Eye (tissue), 1 donor: Measurements from ENCODE around the gene NRXN3.

Experiments
- DNase-seq: peaks from one replicate; pipeline ENCODE4 v3.0.0-alpha.2; 2015

The NRXN3 gene

DNA sequence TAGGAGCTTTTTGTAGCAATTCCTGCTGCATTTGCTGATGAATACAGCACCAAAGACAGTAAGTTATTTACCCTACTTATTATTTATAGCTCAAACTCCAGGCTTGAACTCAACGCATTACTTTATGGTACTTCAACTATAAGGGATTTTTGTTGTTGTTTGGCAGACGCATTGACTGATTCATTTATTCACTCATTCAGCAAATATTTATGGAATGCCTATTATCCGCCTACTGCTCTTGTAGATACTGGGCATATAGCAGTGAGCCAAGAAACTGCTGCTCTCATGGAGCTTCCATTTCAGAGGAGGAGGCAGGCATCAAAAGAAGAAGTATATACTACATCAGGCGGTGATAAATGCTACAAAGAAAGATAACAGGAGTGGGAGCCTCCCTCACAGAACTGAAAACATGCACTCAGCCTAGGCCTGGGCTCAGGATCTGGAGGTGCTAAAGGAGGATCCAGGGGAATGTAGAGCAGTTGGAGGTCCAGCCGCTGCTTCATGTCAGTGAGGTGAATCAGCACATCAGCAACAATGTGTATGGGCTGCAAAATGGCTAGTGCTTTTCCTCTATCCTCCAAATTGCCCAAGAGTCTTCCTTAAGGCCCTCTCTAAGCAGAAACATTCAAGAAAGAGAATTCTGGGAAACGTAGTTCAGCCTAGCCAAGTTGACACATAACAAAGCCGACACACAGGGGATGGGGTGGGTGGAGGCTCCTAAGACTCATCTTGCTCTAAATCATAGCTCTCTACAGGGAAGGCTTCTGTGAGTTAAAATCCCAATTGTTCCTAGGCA is 157.5 kb downstream of the NRXN3 start:
- DNase-seq: no peak

DNA sequence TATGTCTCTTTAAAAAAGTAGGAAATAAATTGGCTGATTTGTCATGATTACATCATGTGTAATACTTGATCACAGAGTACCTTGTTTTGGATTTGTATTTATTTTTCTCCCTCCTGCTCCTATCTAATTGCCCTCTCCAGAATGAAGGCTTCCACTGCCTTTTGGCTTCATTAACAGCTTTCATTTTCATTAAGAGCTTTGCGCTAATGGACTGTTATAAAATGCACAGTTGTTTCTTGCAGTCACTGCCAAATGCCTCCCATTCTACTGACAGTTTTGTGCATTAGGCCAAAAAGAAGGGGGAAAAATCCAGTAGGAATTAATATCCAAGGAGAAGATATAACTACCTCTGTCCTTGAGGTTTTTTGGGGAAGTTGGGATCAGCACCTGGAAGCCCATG is 159.2 kb downstream of the NRXN3 start:
- DNase-seq: no peak

DNA sequence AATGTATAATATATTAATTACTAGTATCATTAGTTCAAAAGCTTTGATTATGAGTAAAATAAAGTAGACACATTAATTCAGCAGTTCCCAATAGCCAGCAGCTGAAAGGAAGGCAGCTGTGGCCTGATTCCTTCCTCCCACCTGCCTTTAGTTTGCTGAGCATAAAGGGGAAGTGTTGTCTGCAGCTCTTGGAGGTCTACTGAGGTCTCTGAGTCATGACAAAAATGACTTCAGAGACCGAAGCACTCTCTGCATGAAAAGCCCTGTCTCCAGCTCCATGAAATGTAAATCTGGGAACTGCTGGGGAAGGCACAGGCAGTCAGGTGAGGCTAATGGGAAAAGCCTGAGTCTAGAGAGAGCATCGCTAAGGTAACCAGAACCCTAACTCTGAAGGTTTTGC is 165.4 kb downstream of the NRXN3 start:
- DNase-seq: no peak

DNA sequence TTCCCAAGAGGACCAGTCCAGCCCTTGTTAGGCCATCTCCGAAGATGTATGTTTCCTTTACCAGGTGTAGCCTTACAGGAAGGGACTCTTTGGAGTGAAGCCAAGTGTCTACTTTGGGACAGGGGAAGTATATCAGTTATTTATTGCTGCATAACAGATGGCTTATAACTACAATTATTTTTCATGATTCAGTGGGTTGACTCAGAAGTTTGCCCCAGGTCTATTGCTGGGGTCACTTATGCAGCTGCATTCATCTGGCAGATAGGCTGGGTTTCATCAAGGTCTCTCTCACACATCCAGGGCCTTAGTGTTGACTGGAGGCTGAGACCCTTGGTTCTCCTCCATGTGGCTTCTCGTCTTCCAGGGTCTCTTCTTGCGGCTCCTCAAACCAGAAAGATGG is 170.1 kb downstream of the NRXN3 start:
- DNase-seq: no peak

DNA sequence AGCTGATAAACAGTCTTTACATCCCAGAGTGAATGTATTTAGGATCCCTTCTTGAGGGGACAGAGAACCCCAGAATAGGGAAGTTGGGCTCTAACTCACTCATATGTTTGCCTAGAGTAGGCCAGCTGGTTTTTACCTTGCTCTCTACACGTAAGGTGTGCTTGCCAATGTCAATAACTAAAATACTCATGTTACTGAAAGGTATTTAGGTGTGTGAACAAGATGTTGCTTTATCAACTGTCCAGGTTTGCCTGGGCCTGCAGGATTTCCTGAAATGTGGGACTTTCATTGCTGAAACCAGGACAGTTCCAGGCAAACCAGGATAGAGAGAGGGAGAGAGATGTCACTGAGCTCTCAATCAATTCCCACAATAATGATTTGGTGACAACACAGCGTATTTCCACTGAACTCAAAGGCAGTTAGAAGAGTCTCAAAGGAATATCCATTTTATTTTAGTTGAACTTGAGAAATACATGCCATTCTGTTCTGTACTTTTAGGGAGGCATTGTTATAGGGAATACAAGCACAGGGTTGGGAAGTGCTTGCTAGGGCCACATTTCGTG is 171.7 kb downstream of the NRXN3 start:
- DNase-seq: no peak

DNA sequence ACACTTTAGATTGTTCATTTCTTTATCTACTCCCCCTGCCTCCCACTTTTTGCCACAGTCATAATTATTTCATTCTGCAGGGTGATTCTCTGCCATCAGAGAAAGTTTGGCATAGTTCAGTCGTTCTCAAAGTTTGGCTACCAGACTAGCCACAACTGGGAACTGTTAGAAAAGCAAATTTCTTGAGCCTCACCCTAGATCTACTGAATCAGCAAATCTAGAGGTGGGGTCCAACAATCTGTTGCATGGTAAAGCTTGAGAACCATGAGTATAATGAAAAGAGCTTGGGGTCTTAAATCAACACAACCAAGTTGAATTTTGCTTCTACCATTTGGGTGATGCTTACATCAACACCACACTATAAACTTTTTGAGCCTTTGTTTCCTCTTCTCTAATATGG is 172.7 kb downstream of the NRXN3 start:
- no peak for DNase-seq

DNA sequence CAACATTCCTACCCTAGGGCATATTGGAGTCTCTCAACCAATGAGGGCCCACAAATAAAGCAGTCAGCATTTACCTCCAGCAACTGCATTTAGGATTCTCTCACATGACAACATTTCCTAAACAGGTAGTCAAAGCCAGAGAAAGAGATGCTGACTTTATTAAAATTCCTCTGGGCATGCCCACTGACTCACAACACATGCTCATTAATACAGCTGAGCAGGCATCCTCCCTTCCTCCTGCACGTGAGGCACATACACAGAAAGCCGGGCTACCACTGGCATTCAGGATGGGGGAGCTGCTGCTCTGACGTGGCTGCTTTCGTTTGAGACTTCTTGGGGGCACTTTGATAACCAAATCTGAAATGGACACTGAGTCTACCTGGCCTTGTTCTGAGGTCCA is 174.1 kb downstream of the NRXN3 start:
- no peak for DNase-seq

DNA sequence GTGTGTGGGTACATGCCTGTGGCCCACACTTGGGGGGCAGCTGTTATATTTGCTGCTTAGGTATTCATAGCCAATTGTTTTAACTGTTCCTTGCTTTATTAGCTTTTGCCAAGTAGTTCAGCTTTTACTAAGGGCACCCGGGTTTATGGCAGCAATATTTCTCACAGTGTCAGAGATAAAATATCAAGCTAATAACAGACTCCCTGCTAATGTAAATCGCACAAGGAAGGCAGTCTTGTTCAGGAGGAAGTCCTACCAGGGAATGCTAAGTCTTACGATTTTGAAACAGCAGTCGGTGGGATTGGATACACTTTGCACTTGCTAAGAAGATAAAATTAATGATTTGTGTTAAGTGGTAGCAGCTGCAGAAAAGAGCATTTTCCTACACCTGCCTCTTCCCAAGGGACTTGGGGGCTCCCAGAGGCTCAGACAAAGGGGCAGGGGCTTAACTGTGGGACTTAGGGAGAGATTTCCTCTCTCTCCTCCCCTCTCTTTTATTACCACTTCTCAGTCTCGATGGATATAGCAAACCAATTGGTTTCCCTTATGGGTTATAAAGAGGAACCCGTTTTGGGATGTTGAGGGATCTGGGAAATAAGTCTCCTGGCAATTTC is 175.1 kb downstream of the NRXN3 start:
- DNase-seq: no peak

DNA sequence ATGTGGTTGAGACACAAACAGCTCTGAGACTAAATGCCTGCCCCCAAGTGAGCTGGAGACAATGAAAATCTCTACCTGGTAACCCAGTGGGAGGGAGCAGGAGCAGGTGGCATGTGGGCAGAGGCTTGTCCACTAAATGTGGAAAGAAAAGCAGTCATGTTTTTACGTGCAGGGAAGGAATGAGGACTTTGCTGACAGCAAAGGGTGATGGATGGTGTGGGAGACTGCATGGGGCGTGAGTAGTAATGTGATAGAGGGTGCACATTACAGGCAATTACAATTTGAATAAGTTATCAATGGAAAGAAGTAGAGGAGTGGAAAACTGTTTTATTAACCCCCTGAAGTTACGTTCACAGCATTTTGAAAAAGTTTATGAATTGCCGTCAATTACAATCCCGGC is 176.6 kb downstream of the NRXN3 start:
- DNase-seq: no peak

DNA sequence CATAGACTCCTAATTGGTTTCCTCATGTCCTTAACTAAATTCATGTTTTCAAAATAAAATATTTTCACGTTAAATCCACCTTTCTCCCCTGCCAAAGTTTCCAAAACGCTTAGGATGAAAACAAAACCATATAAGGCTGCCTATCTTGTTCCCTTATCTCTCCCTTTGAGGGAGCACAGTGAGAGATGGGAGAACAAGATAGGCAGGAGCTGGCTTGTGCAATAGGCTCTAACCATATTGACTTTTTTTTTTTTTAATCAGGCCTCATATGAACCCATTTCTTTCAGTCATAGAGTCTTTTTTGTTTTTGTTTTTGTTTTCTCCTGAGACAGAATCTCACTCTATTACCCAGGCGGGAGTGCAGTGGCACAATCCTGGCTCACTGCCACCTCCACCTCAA is 184.9 kb downstream of the NRXN3 start:
- no peak for DNase-seq

DNA sequence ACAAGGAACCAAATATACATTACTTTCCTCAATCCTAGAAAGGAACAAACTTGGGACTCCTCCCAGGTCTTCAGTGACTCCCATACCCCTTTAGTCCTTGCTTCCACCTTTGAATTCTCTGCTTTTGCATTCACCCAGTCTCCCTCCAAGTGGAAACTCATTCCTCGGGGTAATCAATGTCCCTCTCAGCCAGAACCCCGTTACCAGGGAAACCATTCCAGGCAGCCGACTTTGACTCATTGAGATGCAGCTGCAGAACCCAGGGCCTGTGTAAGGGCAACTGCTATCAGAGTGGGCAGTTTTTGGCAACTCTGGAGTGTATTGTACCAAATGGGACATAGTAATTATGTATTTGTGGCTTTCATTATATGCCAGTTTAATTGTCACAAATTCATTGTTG is 186.2 kb downstream of the NRXN3 start:
- peak; percentile 82 for DNase-seq

DNA sequence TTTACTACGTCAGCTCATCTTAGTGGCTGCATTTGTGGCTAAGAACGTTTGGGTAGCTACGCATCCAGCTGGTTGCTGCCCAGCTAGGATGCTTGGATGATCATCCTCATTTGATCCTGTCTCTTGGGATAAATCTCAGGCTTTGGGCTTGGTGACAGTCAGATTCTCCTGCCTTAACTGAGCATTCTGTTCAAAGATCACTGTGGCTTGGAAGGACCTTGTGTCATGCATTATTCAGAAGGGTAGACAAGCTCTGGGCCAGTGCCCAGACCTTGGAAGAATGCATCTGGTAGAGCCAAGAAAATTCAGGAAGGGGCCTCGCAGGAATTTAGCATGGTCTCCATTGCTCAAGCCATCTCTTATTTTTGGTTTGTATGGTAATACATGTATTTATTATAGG is 188.4 kb downstream of the NRXN3 start:
- peak; percentile 56 for DNase-seq

DNA sequence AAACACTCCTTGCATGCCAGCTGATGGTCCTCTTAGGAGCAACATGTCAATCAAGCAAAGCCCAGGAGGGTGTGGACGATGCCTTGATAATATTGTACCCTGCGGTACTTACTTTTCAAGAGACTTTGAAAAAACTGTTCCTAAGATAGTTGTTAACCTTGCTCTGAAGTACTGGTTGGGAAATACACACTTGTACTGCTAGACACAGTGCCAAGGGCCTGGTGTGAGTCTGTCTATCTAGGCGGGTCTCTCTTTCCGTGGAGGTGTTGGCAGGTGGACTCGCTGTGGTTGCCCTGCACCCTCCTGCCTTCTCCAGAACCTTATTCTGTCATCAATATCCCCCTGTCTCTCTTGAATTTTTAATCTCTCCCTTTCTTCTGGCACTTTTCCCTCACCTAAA is 189.4 kb downstream of the NRXN3 start:
- peak; percentile 37 for DNase-seq

DNA sequence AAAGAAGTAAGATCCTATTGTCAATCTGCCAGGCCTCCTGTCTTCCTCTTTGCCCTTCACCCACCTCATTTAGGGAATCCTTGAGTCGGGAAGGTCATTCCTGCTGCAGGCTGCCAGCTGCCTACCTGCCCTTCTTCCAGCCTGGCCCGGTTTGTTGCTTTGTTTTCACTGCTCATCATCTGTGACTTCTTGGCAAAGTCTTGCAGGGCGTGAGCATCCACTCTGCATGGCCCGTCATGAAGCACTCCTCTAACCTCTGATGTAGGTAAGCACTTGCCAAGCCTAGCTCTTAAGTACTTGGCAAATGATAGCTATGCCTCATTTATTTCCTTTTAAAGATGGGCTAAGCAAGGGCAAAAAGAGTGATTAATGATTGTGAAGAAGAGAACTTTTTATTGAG is 192.8 kb downstream of the NRXN3 start:
- no peak for DNase-seq

DNA sequence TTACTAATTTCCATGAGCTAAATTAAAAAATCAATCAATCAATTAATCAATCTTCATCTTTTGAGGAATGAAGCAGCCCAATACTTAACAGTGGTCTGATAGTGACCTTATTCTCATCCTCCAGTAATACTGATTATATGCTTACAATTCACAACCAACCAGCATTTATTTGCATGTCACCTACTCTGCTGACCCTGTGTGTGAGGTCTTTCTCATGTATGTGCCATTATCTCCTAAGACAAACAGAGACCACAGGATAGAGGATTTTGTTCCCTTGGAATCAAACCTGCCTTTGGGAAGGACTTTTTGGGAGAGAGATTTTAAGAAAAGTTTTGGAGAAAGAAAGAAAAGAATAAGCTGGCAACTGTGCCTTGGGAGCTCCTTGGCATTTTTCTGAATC is 197.2 kb downstream of the NRXN3 start:
- DNase-seq: no peak

DNA sequence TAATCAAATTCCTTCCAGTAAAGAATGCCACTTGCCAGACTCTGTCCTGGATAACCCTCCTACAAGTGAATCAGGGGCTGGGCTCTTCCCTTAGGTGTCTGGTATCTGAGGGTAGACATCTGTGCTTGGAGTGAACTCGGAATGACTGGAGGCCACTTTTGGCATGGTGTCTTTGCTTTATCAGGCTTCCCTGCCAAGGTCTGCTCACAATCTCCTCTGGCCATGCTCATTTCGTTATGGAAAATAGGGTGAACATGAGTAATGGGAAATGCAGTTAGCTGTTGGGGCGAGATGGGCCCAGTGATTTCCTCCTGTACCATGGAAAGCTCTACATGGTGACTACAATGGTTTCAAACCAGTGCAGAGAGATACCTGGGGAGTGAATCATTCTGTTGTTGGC is 212.9 kb downstream of the NRXN3 start:
- no peak for DNase-seq

DNA sequence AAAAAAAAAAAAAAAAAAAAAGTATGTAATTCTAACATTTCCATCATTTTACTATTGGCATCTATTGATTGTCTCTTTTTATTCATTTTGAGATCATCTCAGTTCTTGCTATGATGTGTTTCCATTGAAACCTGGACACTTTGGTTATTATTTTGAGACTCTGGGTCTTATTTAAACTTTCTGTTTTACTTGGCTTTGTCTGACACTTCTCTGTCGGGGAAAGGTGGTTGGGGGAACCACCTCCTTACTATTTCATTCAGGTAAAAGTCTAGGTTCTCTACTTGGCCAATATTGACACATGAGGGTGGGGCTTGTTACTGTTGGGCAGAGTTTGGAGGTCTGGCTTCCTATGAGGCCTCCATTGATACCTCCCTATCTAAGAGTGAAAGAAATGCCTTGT is 228.0 kb downstream of the NRXN3 start:
- no peak for DNase-seq

DNA sequence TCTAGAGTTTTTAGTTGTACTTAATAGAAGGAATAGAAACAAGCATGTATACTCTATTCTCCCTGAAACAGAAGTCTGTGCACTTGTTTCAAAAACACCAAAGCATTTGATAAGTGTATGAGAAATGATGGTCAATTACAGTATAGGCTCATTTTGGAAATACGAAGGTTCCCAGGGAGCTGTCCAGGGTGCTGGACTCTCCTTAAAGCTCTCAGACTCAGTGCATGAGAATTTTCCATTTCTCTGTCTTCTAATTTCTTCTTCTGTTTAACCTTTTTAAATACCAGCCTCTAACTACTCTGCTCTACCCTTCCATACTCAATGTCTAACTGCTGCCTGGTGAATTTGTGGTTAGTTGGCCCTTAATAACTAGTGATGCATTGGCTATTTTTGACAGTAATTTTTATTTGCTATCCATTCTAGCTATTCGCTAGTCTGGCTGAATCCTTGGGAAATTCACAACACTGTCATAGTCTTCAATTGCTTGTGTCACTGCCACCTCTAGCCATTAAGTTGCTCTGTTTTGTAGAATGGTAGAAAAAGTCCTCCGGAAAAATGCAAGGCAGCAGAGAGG is 229.2 kb downstream of the NRXN3 start:
- peak; percentile 71 for DNase-seq

DNA sequence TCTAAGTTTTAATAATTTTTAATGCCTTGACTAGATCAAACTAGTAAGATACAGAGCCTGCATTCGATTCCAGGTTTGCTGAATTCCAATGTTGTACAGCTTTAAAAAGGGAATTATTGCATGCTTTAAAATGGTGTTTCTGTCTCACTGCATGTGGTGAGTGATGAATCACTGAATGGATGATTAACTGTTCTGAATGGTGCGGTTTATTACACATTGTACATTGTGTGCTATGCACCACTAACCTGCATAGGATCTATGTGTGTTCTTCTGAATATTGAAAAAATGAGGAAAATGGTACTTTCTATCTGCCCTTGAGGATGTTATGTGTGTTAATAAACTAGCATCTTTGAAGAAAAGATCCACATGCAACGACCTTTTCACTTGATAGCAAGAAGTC is 231.7 kb downstream of the NRXN3 start:
- DNase-seq: no peak

DNA sequence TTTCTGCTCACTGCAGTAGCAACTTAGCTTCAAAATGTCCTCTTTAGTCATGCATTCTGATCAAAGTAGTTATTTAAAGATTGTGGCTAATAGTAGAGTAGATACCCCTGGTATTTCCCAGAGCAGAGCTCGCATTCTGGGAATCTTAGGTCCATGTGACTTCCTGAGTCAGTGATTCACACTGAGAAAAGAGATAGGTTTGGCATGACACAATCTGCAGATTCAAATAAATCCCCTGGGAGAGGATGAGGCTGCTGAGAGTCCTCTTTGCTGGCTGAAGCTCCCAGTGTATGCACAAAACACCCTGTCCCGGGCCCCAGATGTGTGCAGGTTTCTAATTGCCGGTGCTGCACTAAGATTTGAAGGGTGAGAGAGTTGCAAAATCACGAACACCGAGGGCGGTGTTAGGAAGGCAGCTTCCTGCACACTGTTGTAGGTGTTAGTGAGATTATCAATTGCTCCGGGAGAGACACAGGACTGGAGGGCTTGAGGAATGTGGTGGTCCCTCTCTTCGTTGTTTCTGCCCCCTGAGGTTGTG is 233.2 kb downstream of the NRXN3 start:
- DNase-seq: peak; percentile 3

DNA sequence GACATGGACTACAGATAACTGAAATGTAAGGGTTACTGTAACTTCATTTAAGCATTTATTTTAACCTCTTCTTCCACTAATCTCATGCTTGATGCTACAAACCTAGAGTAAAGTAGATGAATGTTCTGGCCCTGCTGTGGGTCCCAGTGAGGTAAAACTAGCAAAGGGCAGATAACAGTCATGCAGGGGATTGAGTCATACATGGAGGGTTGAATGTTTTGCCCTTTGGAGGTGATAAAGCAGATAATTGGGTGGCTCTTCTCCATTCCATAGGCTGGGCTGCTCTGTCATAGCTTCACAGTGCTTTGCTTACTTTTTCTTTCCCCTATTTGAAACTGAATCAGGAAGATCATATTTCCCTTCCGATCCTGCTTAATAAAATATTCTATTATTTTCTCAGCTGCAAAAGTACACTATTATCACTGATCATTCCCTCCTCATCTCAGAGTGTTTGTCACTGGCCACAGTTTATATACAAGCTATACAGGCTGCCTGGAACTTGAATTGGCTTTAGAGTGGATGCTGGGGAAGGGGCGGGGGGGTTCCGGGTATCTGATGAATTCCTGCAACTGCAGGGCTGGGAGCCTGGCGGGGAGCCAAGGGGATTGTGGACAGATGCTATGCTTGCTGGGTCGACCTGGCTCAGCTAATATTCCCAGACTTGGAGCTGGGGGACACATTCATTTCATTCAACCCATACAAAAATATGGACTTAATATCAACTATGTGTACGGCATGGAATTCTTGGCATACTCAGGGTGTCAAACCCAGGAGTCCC is 235.1 kb downstream of the NRXN3 start:
- DNase-seq: no peak

DNA sequence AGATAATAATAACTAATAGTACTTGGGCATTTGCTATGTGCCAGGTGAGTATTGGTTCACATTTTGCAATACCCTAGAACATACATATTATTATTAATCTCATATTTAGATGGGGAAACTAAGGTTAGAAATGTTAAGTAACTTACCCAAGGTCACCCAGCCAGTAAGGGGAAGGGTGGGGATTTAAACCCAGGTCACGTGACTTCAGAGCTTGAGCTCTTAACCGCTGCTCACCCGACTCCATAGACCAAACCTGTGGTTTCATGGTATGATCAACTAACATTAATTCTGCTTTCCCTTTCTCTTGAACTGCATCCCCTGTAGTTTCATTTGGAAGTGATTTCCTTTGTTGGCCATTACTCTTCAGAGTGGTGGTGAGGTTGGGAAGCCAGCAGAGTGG is 242.3 kb downstream of the NRXN3 start:
- DNase-seq: no peak

DNA sequence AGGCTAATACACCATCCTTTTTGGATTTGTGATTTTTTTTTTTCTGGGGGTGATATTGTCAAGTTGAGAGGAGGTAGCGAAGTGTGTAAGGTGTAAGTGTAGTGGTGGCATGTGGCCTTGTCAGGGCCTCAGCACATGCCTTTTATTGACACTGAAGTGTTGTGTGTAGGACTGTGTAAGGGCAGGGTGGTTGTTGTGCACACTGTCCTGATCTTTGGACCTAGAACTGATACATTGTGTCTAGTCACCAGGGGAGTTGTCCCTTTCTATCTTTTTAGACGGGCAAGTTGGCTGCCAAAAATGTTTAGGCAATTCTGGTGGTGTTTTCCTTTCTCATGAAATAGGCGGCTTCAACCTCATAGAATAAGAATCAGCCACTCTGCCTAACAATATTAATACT is 244.0 kb downstream of the NRXN3 start:
- DNase-seq: no peak
